Measurements from ENCODE around the gene DPF3.

The DPF3 gene

DNA sequence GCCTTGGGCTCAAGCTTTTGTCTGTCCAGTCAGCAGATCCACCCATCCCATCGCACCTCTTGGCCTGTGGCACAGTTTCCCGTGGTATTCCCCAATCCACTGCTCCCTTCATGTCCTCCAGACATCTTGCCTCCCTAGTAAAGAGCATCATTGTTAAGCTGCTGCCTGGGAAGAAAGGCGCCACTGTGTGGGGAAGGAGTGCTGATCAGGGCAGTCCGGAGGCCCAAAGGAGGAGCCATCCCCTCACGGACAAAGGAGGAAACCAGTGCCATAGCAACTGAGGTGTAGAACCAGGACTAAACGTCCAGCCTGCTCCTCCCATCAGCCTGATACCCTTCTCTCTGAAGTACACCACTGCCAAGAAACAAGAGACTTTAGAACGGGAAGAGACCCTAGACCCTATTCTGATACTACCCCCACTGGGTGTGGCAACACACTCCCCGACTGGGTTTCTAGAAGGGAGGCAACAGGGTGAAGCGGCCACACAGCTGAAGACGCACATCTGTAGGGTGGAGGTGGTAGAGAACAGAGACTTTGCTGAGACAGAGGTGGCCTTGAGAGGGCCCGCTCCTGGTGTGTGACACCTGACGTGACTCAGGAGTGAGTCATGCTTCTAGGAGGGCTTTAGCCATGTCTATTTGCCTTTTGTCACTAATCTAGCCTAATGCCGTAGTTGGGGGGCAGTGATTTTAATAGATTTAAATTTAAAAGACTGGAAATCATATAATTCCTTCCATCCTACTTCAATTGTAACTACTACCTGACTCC lies 185.0 kb downstream of the DPF3 start:
- no peak for DNase-seq

DNA sequence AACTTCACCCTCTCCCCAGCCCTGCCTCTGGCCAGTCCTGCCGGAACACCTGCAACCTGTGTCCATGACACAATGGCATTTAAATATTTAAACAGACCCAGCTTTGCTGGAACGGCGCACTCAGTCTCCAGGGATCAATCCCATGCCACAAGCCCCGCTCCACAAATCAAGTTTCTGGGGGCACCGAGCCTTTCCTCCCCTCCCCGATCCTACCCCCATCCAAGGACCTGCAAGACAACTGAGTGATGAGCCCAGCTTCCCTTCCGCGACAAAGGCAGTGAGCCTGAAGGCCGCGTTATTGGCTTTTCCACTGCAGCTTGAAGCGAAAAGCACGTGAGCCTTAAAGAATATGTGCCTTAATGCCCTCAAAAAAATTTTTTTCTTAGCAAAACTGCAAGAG lies 185.7 kb downstream of the DPF3 start:
- DNase-seq, result no peak

DNA sequence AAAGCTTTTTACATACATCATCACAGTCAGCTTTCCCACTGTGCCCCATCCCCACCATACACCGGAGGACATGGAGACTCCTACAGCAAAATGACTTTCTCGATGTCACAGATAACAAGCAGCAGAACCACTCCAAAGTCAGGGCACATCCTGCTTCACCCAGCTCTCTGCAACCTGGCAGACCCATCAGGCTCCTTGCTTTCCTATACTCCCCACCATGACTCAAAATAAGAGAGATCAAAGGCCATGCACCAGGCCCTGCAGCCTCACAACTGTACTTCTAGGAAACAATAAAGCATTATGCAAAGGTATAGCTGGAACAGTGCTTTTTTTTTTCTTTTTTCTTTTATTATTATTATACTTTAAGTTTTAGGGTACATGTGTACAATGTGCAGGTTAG lies 187.4 kb downstream of the DPF3 start:
- no peak for DNase-seq

DNA sequence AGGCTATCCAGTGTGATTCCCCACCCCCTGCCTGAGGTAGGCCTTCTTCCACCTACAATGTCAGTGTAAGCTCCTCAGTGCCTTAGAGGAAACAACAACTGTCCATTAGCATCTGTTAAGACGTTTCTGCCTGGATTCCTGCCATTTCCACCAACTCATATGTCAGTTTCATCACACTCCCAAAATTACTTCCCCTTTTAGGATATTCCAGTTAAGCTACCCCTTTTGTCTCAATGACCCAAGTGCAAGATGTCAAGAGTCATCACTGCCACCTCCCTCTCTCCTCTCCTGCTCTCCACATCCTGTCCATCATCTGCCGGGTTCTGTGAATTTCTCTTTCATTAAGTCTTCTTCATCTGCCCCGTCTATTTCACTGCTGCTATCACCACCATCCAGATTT lies 189.4 kb downstream of the DPF3 start:
- no peak for DNase-seq

DNA sequence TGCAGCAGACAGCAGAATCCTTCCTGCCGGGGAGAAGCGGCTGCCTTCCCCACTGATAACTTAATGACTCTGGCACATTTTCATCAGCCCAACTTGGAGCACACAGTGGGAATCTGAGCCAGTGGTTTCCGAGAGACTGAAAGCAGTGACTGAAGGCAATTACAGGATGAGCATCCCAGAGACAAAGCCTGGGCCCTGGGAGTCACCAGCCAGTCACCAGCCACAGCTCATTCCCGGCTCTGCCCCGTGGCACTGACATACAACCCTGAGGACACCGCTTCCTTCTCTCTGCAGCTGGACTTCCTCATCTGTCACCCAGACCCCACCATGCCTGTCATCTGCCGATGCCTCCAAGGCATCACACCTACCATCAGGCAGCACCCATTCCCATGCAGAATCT lies 192.3 kb downstream of the DPF3 start:
- DNase-seq, result no peak

DNA sequence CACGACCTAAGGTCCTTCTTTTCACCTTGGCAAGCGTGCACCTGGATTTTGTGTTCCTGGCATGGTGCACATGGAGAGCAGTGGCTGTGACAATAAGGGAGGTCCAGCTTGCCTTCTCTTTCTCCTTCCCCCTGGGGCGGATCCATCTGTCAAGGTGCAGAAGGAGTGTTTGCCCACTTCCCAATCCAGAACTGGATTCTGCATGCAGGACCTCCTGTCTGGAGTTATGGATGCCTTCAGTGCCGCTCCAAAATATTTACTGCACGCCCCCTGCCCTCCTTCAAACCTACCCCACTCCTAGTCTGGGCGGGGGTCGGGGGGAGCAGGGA lies 192.7 kb downstream of the DPF3 start:
- no peak for DNase-seq

DNA sequence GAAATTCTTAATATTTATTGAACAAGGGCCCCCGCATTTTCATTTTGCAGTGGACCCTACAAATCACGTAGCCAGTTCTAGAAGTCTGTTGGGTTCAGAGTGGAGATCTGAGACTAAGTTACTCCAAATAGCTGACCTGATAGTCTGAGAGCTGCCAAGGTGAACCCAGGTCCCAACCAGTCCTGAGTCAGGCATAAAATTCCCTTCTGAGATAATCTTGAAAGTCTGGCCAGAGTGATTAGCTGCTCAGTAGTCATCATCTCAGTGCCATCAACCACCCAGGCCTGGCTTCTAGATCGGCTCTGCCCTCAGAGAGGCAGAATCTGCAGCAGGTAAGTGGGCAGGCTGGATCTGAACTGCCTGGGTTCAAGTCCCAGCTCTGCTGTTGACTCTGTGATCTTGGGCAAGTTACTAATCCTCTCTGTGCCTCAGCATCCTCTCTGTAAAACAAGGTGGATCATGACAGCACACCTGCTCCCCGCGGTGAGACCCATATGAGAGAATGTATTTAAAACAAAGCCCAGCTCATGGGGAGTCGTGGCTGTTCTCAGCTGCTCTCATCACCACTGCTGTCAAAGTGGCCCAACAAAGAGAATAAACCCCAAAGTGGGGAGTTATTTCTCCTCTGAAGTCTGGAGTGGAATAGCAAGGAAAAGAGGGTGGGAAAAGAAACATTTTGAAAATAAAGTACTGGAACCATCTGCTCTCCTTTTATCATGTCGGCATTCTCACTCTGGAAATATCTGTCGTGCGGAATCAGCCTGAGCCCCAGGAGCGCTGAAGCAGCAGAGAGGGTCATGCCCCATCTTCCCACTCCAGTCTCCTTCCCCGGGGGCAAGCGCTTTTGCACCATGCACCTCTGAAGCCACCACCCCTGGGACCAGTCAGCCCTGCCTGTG lies 193.3 kb downstream of the DPF3 start:
- no peak for DNase-seq

DNA sequence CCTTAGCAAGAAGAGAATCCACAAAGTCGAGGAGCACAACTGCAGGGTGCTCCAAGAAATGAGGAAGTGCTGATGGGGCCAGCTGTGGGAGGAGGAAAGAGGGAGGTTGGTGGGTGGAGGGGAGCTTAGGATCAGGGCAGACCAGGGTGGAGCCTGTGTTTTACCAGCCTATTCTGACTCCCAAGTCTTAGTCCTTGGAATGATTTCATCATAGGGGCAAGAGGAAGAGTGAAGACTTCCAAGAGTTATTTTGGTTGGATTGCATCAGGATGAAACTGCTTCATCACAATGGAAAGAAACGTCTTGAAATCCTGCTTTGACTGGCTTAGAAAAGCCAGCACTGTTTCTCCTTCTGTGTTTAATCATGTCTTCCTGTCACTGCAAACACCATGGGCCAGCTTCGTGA lies 194.0 kb downstream of the DPF3 start:
- DNase-seq, result no peak

DNA sequence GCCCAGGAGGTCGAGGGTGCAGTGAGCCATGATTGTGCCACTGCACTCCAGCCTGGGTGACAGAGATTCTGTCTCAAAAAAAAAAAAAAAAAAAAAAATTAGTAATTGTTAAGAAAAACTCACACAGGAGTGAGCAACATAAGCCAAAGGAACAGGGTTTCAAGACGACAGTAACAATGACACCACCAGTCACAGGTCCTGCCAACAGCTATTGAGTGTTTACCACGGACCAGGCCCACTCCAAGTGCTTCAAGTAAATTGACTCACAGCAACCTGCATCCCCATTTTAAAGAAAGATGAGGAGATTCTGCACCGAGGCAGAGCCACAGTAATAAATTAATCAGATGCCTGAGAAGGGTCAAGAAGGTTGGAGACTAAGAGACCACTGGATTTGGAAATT lies 194.5 kb downstream of the DPF3 start:
- no peak for DNase-seq

DNA sequence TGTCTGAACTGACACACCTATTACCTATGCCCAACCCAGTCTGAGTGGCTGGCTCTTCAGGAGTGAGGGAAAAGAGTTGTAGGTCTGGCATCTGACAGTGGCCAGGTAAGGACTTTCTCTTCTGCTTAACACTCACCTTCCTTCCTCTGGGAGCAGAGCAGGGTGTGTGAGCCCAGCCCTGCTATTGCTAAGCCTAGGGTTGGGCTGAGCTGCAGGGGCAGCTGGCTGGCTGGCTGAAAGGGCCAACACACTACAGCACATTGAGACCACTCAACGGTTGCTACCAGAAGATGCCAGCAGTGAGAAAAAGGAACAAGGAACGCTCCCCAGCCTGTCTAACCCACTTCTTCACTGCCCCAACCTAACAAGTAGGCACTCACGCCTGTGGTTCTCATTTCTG lies 201.2 kb downstream of the DPF3 start:
- no peak for DNase-seq

DNA sequence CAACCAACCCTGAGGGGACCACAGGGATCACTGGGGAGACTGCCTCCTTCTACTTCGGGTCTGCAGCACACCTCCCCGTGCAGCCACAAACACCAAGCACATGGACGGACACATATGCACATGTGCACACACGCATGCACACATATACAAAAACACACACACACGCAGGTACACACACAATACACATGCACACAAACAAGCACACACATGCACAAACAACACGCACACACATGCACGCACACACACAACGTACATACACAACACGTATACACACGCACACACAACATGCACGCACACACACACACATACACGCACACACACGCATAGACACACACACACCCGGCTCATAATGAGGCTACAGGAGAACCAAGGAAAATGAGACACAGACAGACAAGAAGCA lies 203.6 kb downstream of the DPF3 start:
- no peak for DNase-seq

DNA sequence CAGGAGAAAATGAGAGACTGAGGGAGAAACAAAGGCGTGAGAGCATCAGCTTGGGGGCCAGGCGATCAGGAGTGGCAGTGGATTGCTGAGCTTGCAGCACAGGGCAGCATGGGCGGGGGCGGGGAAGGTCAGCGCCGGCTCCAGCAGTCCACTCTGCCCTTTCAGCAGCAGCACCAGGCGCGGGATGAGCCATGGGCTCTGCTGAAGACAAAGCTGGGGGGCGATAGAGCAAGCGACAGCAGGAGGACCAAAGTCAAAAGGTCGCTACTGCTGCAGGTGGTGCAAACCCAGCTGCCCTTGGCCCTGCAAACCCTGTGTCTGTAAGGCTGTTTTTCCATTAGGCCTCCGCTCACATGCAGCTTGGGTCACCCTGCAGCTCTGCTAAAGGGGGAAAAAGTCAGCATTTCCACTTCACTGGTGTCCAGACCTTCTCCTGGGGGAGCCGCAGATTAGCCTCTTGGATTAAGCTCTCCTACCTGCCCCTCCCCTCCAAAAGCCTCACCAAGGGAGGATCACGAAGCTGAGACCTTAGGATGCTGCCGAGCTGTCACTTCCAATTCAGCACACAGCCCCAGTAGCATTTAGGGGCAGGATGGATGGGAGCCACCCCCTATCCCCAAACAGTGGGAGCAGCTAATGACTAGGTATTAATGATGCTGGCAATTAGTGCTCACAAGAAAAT lies 204.8 kb downstream of the DPF3 start:
- DNase-seq, result no peak

DNA sequence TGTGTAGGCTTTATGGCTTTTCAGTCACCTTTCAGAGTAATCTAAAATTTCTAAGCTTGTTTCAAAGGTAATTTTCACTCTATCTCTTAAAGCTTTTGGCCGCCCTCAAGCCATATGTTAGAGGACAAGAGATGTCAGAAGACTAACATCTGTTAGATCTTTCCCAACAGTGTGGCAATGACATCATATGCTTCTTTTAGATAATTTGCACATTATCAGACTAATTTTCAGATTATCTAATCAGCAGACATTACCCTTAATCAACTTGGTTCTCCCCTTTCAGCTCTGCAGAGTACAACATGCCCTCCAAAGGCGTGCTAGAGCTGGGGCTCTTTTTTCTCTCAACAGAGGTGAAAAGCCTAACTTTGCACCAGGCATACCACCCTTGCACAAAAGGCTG lies 207.1 kb downstream of the DPF3 start:
- no peak for DNase-seq

DNA sequence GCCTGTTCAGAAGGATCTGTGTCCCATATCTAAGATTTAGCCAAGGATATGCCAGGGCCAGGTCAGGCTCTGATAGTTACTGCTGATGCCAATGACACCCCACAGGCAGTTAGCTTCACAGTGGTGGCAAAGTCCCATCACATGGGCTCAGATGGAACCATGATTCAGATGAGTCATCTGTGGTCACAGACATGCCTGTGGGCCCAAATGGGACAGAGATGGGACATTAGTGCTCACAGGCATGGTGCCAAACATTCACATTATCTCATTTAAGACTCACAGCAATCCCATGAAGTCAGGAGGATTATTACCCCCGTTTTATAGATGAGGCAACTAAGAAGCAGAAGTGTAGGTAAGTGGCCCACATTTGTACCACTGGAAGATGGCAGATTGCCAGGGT lies 207.8 kb downstream of the DPF3 start:
- DNase-seq, result no peak

DNA sequence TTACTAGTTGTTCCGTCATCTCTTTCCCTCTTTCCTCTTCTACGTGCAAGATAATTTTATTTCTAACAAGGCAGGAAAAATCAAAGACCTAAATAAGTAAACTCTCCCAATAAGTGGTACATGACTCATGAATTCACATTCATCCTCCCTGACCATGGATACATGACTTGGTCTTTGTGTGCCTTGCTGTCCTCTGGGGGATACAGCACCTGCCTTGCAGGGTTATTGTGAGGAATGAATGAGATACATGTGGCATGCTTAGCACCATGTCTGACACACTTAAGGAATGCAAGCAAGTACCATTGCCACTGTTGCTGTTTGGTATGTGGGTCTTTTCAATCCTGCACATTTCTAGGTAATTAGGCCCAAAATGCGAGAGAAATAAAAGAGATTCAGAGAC lies 208.4 kb downstream of the DPF3 start:
- no peak for DNase-seq

DNA sequence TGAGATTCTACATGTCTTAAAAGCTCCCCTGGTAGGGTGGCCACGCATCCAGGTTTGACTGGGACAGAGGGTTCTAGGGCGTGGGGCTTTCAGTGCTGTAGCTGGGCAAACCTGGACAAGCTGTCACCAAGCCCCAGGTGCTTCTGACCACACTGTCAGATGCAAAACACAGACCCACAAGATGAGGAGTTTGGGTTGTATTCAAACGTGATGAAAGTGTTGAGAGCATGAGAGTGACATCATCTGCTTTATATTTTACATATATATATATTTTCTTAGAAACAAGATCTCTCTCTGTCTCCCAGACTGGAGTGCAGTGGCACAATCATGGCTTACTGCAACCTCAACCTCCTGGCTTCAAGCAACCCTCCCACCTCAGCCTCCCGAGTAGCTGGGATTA lies 210.1 kb downstream of the DPF3 start:
- no peak for DNase-seq

DNA sequence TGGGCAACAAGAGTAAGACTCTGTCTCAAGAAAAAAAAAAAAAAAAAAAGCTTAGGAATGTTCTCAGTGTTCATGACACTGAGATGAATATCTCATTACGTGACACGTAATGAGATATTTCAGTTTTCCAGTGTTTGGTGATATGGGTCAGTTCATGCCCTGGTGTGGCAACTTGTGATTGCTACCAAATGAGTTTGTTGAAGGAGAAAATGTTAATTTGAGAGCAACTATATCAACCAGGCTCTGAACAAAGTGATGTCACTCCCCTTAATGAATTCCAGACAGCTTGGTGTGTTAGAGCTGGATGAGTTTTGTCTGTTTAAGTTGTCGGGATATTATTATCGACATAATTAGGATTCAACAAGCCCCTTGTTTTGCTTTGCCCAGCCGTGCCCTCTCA lies 211.7 kb downstream of the DPF3 start:
- no peak for DNase-seq

DNA sequence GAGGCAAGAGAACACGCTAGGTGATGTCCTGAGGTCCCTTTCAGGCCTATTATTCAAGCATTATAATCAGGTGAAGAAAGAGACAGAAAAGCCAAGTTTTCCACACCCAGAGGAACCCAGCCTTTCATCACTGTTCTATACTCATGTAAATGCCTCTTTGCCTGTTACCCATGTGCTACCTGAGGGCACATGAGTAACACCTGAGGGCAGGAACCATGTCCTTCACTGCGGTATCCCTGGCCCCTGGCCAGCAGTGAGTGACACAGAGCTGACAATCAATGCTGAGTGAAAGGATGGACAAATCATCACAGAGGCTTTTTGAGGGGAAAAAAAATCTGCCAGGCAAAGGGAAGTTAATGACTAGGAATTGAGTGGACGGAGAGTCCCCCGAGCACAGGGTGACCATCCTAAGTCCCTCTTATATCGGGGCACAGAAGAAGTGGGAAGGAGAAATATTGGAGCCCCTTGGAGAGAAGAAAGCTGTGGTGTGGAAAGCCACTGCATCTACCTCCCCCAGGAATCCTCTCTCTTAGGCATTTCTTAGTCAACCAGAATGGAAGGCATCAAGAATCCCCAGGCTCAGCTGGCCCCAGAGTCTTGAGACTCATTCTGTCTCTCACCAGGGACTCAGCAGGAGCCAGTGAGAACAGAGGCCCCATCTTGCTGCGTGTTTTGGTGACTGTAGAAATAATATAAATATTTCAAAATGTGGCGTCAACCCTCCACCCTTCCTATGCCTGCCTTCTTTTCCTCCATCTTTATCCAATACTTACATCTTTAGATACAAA lies 212.9 kb downstream of the DPF3 start:
- DNase-seq, result no peak

DNA sequence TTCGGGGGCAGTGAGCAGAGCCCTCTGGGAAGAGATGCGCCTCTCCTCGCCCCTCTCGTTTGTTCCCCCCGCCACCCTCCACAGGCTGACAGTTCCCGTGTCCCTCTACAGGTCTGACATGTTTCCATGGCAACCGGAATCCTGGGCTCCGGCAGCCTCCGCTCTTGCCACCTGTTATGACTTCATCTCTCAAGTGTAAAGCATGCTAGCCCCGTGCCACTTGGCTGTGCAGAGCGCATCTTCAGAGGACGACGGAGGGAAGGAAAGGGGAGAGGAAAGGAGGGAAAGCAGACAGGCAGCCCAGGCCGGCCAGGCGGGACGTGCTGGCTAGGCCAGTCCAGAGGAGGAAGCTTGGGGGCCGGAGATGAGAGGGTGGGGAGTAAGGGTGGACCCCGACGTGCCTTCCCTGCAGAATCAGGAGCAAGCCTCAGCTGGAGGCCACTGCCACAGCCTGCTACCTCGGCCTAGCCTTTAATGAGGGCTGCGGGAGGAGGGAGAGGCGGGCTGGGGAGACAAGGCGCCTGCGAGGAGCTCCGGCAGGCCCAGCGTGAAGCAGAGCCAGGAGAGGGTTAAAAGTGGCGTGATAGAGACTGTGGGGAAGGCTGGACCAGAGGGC lies 214.3 kb downstream of the DPF3 start:
- no peak for DNase-seq

DNA sequence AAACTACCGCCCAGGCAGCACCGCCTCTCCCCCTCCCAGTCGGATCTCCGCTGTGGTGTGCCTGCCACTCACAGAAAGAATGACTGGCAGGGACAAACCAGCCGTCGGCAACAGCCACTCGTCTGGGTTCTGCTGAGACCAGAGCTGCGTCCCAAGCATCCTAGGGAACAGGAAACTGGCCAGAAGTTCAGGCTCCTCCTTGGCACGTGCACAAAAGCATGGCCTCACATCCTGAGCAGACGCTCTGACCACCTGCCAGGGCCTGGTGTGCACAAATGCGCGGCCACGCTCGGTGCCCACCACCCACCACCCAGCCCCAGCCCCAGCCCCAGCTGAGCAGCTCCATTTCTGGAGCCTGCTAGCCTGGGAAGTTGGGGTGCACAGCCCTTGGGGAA lies 214.8 kb downstream of the DPF3 start:
- no peak for DNase-seq

DNA sequence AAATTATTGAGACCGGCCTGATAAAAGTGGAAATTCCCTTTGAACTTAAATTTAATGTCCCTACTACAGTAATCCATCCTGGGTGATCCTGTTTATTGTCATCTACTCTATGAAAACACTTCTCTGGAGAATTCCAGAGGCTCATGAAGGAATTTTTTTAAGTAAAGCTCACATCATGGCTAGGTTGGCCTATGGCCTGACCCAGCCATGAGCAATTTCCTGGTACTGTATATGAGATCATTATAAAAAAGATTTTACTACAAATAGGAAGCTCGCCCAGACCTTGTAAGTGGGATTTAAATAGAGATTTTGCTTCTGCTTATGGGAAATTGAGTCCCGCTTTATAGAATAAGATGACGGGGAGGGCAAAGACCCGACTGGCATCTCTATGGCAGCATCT lies 215.5 kb downstream of the DPF3 start:
- DNase-seq, result no peak

DNA sequence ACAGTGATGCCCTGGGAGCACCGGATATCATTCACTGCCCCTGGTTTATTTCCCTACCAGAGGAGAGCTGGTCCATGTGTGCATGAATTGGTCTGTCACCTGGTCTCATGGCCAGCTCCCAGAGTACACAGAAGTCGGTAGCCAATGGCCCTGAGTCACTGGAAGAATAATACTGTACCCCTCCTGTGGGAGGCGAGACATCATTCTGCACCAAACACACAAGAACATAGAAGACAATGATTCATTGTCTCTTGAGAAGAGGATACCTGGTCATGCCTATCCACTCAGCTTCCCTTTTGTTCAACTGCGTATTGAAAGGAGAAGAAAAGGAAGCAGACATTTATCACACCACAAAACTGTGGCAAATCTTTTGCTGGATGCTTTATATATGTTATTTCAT lies 216.2 kb downstream of the DPF3 start:
- DNase-seq, result no peak

DNA sequence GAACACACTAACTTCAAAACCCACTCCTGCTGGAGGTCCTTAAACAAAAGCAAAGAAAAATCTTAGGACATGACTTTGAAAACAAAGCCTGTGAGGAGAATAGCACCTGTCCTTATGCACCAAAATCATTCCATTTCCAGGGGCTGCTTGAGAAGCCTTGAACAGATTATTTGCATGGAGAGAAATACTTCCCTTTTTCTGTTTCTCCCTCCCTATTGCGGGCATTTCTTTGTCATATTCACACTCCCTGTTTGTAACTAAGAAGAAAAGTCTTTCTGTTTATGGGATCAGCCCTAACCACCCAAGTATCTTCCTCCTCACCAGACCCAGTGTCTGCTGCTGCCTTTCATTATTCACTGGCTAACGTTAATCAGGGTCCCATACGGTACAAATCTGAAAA lies 218.8 kb downstream of the DPF3 start:
- DNase-seq, result no peak

All from stimulated activated CD8-positive, alpha-beta memory T cell treated with anti-CD3 and anti-CD28 coated beads, Interleukin-4, amount 100 ng/mL, for 48 hours (primary cell).